Panc1 (cell line): Measurements from ENCODE around the gene IBA57. TPM values are rescaled to one million over a fixed set of nuclear protein-coding genes. Genes with fewer than 3 reads are reported as not detected.

Experiments used
- ATAC-seq: fragments of 200-7000 bp; cut with Tn5 transposase; 2 replicates; pipeline ENCODE4 v1.9.1; 2020; ENCODE audit warnings: mild to moderate bottlenecking, moderate library complexity
- BruUV-seq: library from RNA; stranded (reverse); fragments of 400-500 nt; replicated peaks from 2 replicates; lab custom pipeline; 2021; lab: Mats Ljungman, UMichigan
- CTCF ChIA-PET: fragments of 300-600 bp; sonication (Branson Sonifier 250); formaldehyde crosslinking; loops from one replicate; lab custom pipeline; 2022; ENCODE audit warnings: antibody characterized with exemption; lab: Charles Lee
- POLR2A ChIA-PET: fragments of 300-600 bp; sonication (Branson Sonifier 250); formaldehyde crosslinking; loops from one replicate; lab custom pipeline; 2022; ENCODE audit warnings: antibody characterized with exemption; lab: Charles Lee
- DNase-seq: peaks from one replicate; pipeline ENCODE4 v3.0.0-alpha.2; 2010; ENCODE audit warnings: low read depth, low spot score
- H3K27ac ChIP-seq: 2 replicates; pipeline ENCODE4 v1.5.1; 2011; ENCODE audit warnings: mild to moderate bottlenecking, low read length, inconsistent platforms
- H3K27me3 ChIP-seq: fragments of 200-500 bp; sonication (Bioruptor generic); 2 replicates; pipeline ENCODE4 v1.6.0; 2014; ENCODE audit warnings: low read length, inconsistent platforms; ENCODE audit not compliant: control insufficient read depth, insufficient read depth
- H3K36me3 ChIP-seq: fragments of 200-500 bp; sonication (Bioruptor generic); 2 replicates; pipeline ENCODE4 v1.5.1; 2014; ENCODE audit warnings: inconsistent platforms, mild to moderate bottlenecking, low read length, moderate library complexity; ENCODE audit not compliant: control insufficient read depth, insufficient read depth
- H3K4me1 ChIP-seq: 2 replicates; pipeline ENCODE4 v1.5.1; 2011; ENCODE audit warnings: inconsistent platforms, mild to moderate bottlenecking, low read length, moderate library complexity; ENCODE audit not compliant: control insufficient read depth, insufficient read depth
- H3K4me3 ChIP-seq, 2 experiments: 2 replicates each; pipeline ENCODE4 v1.5.1; 2011 to 2012; ENCODE audit warnings: low read depth in 2 of 2, low read length in 2 of 2, mild to moderate bottlenecking in 2 of 2, inconsistent platforms in 1 of 2, moderate library complexity in 1 of 2
- H3K9me3 ChIP-seq: fragments of 200-500 bp; sonication (Bioruptor generic); 2 replicates; pipeline ENCODE4 v1.5.1; 2014; ENCODE audit warnings: low read depth, mild to moderate bottlenecking, inconsistent platforms, low read length, moderate library complexity; ENCODE audit not compliant: control insufficient read depth, insufficient read depth
- CTCF ChIP-seq: fragments of 450-650 bp; IDR thresholded peaks from 2 replicates; pipeline ENCODE4 v1.5.1; 2017; ENCODE audit warnings: mild to moderate bottlenecking
- POLR2AphosphoS5 ChIP-seq: IDR thresholded peaks from 2 replicates; pipeline ENCODE4 v1.6.1; 2012; ENCODE audit warnings: mild to moderate bottlenecking, low read depth, low read length, moderate library complexity
- REST ChIP-seq, 2 experiments: IDR thresholded peaks; 2 replicates each; pipeline ENCODE4 v1.6.1; 2011 to 2012; ENCODE audit warnings: low read depth in 2 of 2, control low read depth in 1 of 2, low read length in 1 of 2, mild to moderate bottlenecking in 1 of 2, moderate library complexity in 1 of 2; ENCODE audit not compliant: insufficient read depth in 1 of 2
- SIN3A ChIP-seq: IDR thresholded peaks from 2 replicates; pipeline ENCODE4 v1.6.1; 2012; ENCODE audit warnings: low read depth, mild to moderate bottlenecking, low read length, moderate library complexity, borderline replicate concordance; ENCODE audit not compliant: insufficient read depth
- TCF7L2 ChIP-seq: IDR thresholded peaks from 2 replicates; pipeline ENCODE4 v1.6.1; 2011; ENCODE audit warnings: mild to moderate bottlenecking, low read depth, low read length, inconsistent platforms
- in situ Hi-C: cut with HindIII; loops from 2 replicates; pipeline ENCODE4 v1.10.0; 2016; ENCODE audit warnings: low sequenced_read_pairs, low pct_unique_long_range_greater_than_20kb
- intact Hi-C: fragments of 100-400 bp; cut with micrococcal nuclease; formaldehyde crosslinking; loops from one replicate; pipeline ENCODE4 v1.10.0; 2022; ENCODE audit not compliant: unreplicated experiment
- total RNA-seq: library from RNA; stranded (reverse); gene quantifications from one replicate; pipeline ENCODE4 v1.2.1, GENCODE V29; 2021; ENCODE audit not compliant: unreplicated experiment

IBA57 gene
- total RNA-seq, 1 experiment from 2014 or later: 11.3 TPM

- CTCF ChIA-PET: interaction anchor here (0.6 kb wide), 1 partner anchor 22 kb away, joined by 16 read pairs; no protein-coding TSS in a partner anchor
- BruUV-seq: no TSS peak
- intact Hi-C loops: no loop called here
Observed at GRCh38 chr1:228152918-228153258, 12.7 kb upstream of the IBA57 start.

GRCh38 chr1:228154021-228154669, 11.5 kb upstream of the IBA57 start:
- in situ Hi-C loops: no loop called here
- H3K9me3 ChIP-seq: no peaks in the 10 kb centered on the region
- H3K4me3 ChIP-seq: no peak overlapping the region
- H3K36me3 ChIP-seq: no peaks in the 10 kb centered on the region
- H3K27me3 ChIP-seq: no peaks in the 10 kb centered on the region
- ChIA-PET POLR2A (interaction anchor here (0.5 to 0.7 kb wide), 2 partner anchors 24 to 1348 kb away, joined by 3 to 7 read pairs; no protein-coding TSS in a partner anchor), CTCF (no interaction called here)
- intact Hi-C loops: no loop called here
- peaks cover 17% of the 10 kb centered on the region for H3K4me1 ChIP-seq
- no peak for ATAC-seq
- no peak for DNase-seq
- no peak for TF ChIP-seq CTCF
- TF ChIP-seq POLR2AphosphoS5: no peak
- no peak for TF ChIP-seq TCF7L2
- no peak for TF ChIP-seq REST (IDR thresholded peaks at IDR 0.05; ENCODE audit: insufficient read depth in 1 of 2, low read depth in 2 of 2, low read length in 1 of 2)
- TF ChIP-seq SIN3A: no peak
- H3K27ac ChIP-seq: no peak overlapping the region
- BruUV-seq: no TSS peak

More at GRCh38 chr1:228152918-228153258, 12.7 kb upstream of the IBA57 start:
- Histone ChIP-seq H3K27ac (no peak overlapping the region), H3K36me3 (no peaks in the 10 kb centered on the region), H3K4me1 (peaks cover 28% of the 10 kb centered on the region), H3K4me3 (no peak overlapping the region), H3K27me3 (no peaks in the 10 kb centered on the region), H3K9me3 (no peaks in the 10 kb centered on the region)
- ATAC-seq (no peak), DNase-seq (no peak)
- in situ Hi-C loops: no loop called here
- TF ChIP-seq CTCF (no peak), REST (IDR thresholded peaks at IDR 0.05; ENCODE audit: insufficient read depth in 1 of 2, low read depth in 2 of 2, low read length in 1 of 2) (no peak), SIN3A (no peak), POLR2AphosphoS5 (no peak), TCF7L2 (no peak)
- POLR2A ChIA-PET: interaction anchor here (0.5 kb wide), 1 partner anchor 13 kb away, joined by 6 read pairs; the partner anchor contains the start of gene IBA57
